Upper lobe of left lung (tissue), 6 donors: Measurements from ENCODE around the gene RERE. TPM values are rescaled to one million over a fixed set of nuclear protein-coding genes. Genes with fewer than 3 reads are reported as not detected.

Experiments used
- ATAC-seq, 2 donors: fragments of 200-7000 bp; cut with Tn5 transposase; one replicate each; pipeline ENCODE4 v1.9.1; 2022; ENCODE audit warnings: mild to moderate bottlenecking in 2 of 2, moderate library complexity in 2 of 2; ENCODE audit not compliant: low FRiP score in 2 of 2
- DNase-seq, 2 donors: peaks; one replicate each; pipeline ENCODE4 v3.0.0-alpha.2; 2019 to 2020
- H3K27ac ChIP-seq, 4 donors: fragments of 200-600 bp; sonication (generic); one replicate each; pipeline ENCODE4 v1.5.1; 2016 to 2019
- H3K27me3 ChIP-seq, 4 donors: fragments of 200-600 bp; sonication (generic); one replicate each; pipeline ENCODE4 v1.5.1; 2017 to 2019
- H3K36me3 ChIP-seq, 4 donors: fragments of 200-600 bp; sonication (generic); one replicate each; pipeline ENCODE4 v1.5.1; 2016 to 2019
- H3K4me1 ChIP-seq, 4 donors: fragments of 200-600 bp; sonication (generic); one replicate each; pipeline ENCODE4 v1.5.1; 2018 to 2019
- H3K4me3 ChIP-seq, 4 donors: fragments of 200-600 bp; sonication (generic); one replicate each; pipeline ENCODE4 v1.5.1; 2017 to 2019; ENCODE audit warnings: mild to moderate bottlenecking in 2 of 4, moderate library complexity in 1 of 4
- H3K9me3 ChIP-seq, 4 donors: fragments of 200-600 bp; sonication (generic); one replicate each; pipeline ENCODE4 v1.5.1; 2018 to 2019
- CTCF ChIP-seq, 6 experiments: fragments of 450-650 bp in 4 of 6; fragments of 200-600 bp in 2 of 6; sonication (generic) in 2 of 6; IDR thresholded peaks; one replicate each; pipeline ENCODE4 v1.5.1; 2016 to 2019; ENCODE audit warnings: antibody characterized with exemption in 6 of 6
- EP300 ChIP-seq, 4 donors: sonication (generic); formaldehyde crosslinking; IDR thresholded peaks; one replicate each; pipeline ENCODE4 v1.5.1; 2017; ENCODE audit warnings: antibody characterized with exemption in 4 of 4, control low read depth in 2 of 4
- POLR2A ChIP-seq, 4 donors: fragments of 450-650 bp; IDR thresholded peaks; one replicate each; pipeline ENCODE4 v1.5.1; 2016 to 2017; ENCODE audit warnings: antibody characterized with exemption in 4 of 4, mild to moderate bottlenecking in 2 of 4
- POLR2AphosphoS5 ChIP-seq, 2 donors: sonication (generic); formaldehyde crosslinking; IDR thresholded peaks; one replicate each; pipeline ENCODE4 v1.5.1; 2017; ENCODE audit warnings: antibody characterized with exemption in 2 of 2
- WGBS, 2 donors: methylation state at CpG; one replicate each; pipeline ENCODE4 v1.1.5; 2017 to 2018; 5-methylcytosine and 5-hydroxymethylcytosine counted together
- total RNA-seq, 6 donors: library from RNA; depleted of rRNA in 4 of 6; stranded (reverse); fragments of >200 nt in 4 of 6; gene quantifications; one replicate each; pipeline versions ENCODE4 v1.1.0 to v1.2.1, GENCODE V29; 2016 to 2021
- donor health status: DM: no; HTN: no; CAD: no; lungs with moderate emphysema.
- donor health status: DM: no; HTN: yes; CAD: no; lungs with severe emphysema.

RERE gene
- total RNA-seq, 6 donors from 2014 or later, result 75.5 to 222 (median 104) TPM

- H3K9me3 ChIP-seq, result no peaks in the 10 kb centered on the region
- 24 to 40% methylated on average over 3 to 7 of the region's 18 CpGs for WGBS, 2 donors
- peaks cover 24 to 35% (median 28%) of the 10 kb centered on the region in 4 donors for H3K4me1 ChIP-seq
- DNase-seq (no peak), ATAC-seq (peak in 1 of 2 donors; percentile 13)
- peaks cover 0 to 13% (median 0%) of the 10 kb centered on the region in 4 donors for H3K27me3 ChIP-seq
- no peak overlapping the region for H3K27ac ChIP-seq
- TF ChIP-seq CTCF (IDR thresholded peaks at IDR 0.05) (peak in 1 of 6 experiments; percentile 0), POLR2AphosphoS5 (IDR thresholded peaks at IDR 0.05) (no peak)
- peak overlapping the region; percentile 36 to 68 (median 54) for H3K4me3 ChIP-seq
- no peaks in the 10 kb centered on the region for H3K36me3 ChIP-seq
Measured at GRCh38 chr1:8318436-8318835, 499.0 kb downstream of the RERE start.

- Histone ChIP-seq H3K4me3 (peak within 1 kb of the TSS; percentile 36 to 68 (median 54)), H3K9me3 (no peaks in the 10 kb centered on the region), H3K27ac (no peak within 1 kb of the TSS), H3K36me3 (no peaks in the 10 kb centered on the region), H3K27me3 (peaks cover 0 to 13% (median 0%) of the 10 kb centered on the region in 4 donors), H3K4me1 (peaks cover 24 to 35% (median 29%) of the 10 kb centered on the region in 4 donors)
- ATAC-seq (peak in 1 of 2 donors; percentile 95), DNase-seq (peak; percentile 78 to 97)
- WGBS, 2 donors, result 19 to 32% methylated on average over 29 to 53 of the region's 75 CpGs
- TF ChIP-seq POLR2A (IDR thresholded peaks at IDR 0.05) (peak in 1 of 4 donors; percentile 51), POLR2AphosphoS5 (IDR thresholded peaks at IDR 0.05) (peak in 1 of 2 donors; percentile 17), EP300 (IDR thresholded peaks at IDR 0.05) (no peak), CTCF (IDR thresholded peaks at IDR 0.05) (peak in 1 of 6 experiments; percentile 18)
Measured at GRCh38 chr1:8317647-8318381, 499.6 kb downstream of the RERE start, which contains the start of gene SLC45A1. Gene SLC45A1, plus strand, starts transcription at chr1:8318114. Its CDS starts 6,216 bp downstream, at chr1:8324330.

- Histone ChIP-seq H3K27ac (peak overlapping the region in 1 of 4 donors; percentile 4), H3K36me3 (no peaks in the 10 kb centered on the region), H3K27me3 (peaks cover 0 to 13% (median 0%) of the 10 kb centered on the region in 4 donors), H3K4me1 (peaks cover 24 to 40% (median 30%) of the 10 kb centered on the region in 4 donors), H3K4me3 (no peak overlapping the region), H3K9me3 (no peaks in the 10 kb centered on the region)
- ATAC-seq, result no peak
- TF ChIP-seq CTCF (IDR thresholded peaks at IDR 0.05) (no peak), EP300 (IDR thresholded peaks at IDR 0.05) (no peak), POLR2A (IDR thresholded peaks at IDR 0.05) (no peak), POLR2AphosphoS5 (IDR thresholded peaks at IDR 0.05) (no peak)
- 80 to 90% methylated on average over 13 to 14 of the region's 14 CpGs for WGBS, 2 donors
- no peak for DNase-seq
Measured at GRCh38 chr1:8315573-8316475, 501.6 kb downstream of the RERE start.

GRCh38 chr1:8314346-8315280 lies 502.8 kb downstream of the RERE start:
- no peak for TF ChIP-seq POLR2AphosphoS5 (IDR thresholded peaks at IDR 0.05)
- no peak for TF ChIP-seq EP300 (IDR thresholded peaks at IDR 0.05)
- TF ChIP-seq CTCF (IDR thresholded peaks at IDR 0.05), result peak; percentile 84 to 95 (median 90)
- peaks cover 0 to 13% (median 0%) of the 10 kb centered on the region in 4 donors for H3K27me3 ChIP-seq
- H3K36me3 ChIP-seq, result no peaks in the 10 kb centered on the region
- DNase-seq, result peak in 1 of 2 donors; percentile 80
- H3K27ac ChIP-seq, result peak overlapping the region in 1 of 4 donors; percentile 21
- H3K4me1 ChIP-seq, result peaks cover 24 to 40% (median 30%) of the 10 kb centered on the region in 4 donors
- peak; percentile 75 to 87 for ATAC-seq
- WGBS, 2 donors, result 27 to 31% methylated on average over 13 to 20 of the region's 21 CpGs
- H3K4me3 ChIP-seq, result no peak overlapping the region
- no peaks in the 10 kb centered on the region for H3K9me3 ChIP-seq
